Stimulated activated CD8-positive, alpha-beta memory T cell treated with anti-CD3 and anti-CD28 coated beads, Interleukin-7, amount 100 ng/mL, for 1 hour (primary cell): ENCODE results near the gene ZNF423.

ENCODE experiments used
- DNase-seq, 2 donors: peaks; one replicate each; pipeline ENCODE4 v3.0.0-alpha.2; 2020; ENCODE audit warnings: low read depth in 2 of 2

ZNF423 gene

DNA sequence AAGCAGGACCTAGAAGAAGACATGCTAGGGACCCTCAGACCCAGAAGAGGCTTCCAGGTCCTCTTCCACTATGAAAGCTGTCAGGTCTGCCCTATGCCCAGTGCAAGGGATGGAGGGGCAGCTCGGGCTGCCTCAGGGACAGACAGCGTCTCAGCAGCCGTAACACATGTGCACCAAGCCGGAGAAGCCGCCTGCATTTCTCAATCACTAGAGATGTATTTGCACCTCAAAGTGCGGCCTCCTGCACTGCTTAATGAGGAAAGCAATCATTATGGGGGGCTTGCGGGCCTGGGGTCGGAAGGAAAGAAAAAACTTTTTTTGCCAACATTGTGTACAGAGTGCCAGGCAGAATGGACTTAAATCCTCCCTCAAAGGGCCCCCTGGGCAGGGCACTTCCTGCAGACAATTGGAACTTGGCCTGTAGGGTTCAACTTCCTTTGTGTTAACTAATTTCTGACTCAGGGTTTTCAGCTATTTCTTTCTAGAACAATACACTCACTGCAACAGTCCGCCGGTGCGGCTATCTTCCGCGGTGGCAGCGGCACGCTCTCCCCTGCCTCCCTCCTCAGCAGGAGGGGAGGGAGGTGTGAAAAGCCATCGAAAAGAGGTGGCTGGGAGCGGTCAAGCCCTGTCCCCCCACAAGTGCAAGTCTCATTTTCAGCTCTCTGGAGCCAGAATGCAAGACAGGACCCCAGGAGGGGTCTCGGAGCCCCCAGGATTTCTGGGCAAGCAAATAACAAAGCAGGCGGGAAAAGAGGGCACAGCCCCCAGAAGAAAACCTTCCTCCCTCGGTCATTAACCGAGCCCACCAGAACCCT, 101.2 kb downstream of the ZNF423 start:
- DNase-seq, result no peak

GRCh38 chr16:49750341-49751000, 105.4 kb downstream of the ZNF423 start:
- DNase-seq, result no peak

- DNase-seq, result no peak
Observed at GRCh38 chr16:49749816-49750215, 106.1 kb downstream of the ZNF423 start.

DNA sequence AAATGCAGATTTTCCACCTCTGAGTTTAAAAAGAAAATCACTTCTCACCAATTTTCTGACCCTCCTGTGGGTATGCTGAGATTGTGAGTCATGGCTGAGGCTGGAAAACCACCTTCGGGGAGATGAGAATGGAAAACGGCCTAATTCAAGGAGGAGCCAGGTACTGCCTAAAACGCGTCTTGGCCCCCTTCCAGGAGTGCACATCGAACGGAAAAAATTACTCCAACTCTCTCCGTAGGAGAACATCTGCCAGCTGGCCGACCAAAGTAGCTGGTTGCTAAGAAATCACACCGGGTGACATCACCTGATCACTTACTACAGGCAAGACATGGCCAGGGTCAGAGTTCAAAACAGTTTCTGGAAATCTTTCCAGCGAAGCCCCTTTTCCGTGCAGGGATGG, 107.6 kb downstream of the ZNF423 start:
- DNase-seq, result no peak

- no peak for DNase-seq
Observed at GRCh38 chr16:49747654-49748053, 108.3 kb downstream of the ZNF423 start.

DNA sequence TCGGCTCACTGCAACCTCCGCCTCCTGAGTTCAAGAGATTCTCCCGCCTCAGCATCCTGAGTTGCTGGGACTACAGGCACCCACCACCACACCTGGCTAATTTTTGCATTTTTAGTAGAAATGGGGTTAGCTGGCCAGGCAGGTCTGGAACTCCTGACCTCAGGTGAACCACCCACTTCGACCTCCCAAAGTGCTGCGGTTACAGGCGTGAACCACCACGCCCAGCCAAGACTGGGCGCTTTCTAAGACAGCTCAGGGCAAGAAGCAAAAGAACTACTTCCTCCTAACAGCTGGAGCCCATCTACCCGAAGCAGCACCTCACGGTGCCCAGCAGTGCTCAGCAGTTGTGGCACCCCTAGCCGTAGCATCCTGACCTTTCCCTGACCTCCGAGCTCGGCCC, 109.4 kb downstream of the ZNF423 start:
- DNase-seq, result no peak

DNA sequence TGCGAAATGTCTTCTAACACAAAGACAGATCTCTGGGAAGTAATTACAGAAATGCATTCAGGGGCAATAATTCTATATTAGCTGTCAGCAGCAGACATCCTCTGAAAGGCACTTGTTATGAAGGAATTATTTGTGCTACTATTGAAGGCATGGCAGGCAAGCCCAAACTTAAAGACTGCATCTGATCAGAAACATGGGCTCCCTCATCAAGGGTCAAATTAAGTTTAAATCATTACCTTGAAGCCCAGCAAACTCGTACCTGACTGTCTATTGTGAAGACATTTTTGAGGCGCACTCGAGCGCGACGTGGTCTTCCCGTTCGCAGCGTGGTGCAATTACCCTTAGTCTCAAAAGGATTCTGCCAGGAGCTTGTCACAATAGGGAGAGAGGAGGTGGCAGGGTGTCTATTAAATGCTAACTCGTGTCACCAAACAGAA, 110.6 kb downstream of the ZNF423 start:
- DNase-seq, result no peak

DNA sequence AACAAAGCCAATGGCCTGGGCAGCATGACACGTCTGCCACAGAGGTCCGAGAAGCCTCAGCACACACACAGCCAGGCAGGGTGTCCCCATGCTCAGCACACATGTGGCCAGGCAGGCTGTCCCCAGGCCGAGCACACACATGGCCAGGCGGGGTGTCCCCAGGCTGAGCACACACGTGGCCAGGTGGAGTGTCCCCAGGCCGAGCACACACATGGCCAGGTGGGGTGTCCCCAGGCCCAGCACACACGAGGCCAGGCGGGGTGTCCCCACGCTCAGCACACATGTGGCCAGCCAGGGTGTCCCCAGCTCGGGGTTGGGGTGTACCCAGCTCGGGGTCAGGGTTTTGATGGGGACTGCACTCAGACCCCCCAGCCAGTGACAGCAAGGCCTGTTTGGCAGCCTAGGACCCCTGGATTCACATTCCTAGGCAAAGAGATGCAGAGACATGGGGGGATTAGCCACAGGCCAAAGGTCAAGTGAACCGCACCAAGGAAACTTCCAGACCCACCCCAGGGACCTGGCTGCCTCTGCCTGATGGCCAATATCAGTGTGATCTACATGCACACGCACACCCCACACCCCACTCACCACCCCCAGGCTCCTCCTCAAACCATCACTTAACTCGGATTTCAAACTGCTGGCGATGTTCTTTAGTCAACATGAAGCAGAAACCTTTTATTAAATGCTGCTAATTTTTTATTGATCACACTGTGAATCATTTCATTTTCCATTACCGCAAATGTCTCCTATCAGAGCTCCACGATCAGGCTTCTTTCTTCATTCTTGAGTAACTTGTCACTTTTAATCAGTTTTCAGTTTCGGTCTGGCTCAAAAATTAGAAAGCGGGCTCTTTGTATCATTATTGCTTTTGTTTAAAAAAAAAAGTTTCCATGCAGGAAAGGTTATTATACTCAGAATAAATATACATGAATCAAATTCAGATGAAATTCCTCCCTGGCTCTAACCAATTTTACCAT, 111.4 kb downstream of the ZNF423 start:
- no peak for DNase-seq

DNA sequence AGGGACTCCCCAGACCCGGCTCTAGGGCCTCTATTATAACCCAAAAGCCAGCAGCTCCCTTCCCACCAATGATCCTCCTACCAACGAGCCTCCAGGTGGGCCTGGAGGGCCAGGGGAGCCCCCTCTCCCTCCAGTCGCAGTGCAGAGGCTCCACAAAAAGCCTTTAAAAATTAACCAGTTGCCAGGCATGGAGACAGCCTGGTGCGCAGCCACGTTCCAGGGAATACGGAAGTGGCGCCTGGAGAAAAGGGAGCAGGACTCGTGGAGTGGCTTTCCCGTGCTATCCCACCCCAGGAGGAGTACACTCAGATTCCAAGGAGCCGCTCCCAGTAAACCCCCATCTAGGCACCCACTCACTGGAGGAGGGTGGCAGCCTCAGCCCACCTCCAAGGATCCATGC, 112.3 kb downstream of the ZNF423 start:
- no peak for DNase-seq

- no peak for DNase-seq
Observed at GRCh38 chr16:49743203-49743464, 112.8 kb downstream of the ZNF423 start.

GRCh38 chr16:49742428-49743202, 113.3 kb downstream of the ZNF423 start:
- no peak for DNase-seq

DNA sequence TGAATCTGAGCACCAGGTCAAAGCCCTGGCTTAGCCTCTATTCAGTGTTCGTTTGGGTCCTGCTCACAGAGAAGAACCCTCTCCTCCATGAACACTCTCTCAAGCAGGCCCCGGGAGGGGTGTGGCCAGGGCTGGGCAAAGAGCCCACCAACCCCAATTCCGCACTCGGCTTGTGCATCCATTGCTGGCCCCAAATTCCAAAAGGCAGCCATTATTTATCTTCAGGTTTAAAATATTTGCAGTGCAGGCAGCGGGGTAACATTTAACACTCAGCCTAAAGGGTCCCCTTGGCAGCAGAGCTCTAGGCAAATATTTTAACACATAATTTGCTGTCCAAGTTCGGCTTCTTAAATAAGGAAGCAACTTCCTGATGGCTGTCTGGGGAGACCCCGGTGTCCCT, 115.7 kb downstream of the ZNF423 start:
- DNase-seq, result no peak

- no peak for DNase-seq
Observed at GRCh38 chr16:49739381-49739780, 116.5 kb downstream of the ZNF423 start.

GRCh38 chr16:49738832-49739231, 117.1 kb downstream of the ZNF423 start:
- DNase-seq, result no peak

DNA sequence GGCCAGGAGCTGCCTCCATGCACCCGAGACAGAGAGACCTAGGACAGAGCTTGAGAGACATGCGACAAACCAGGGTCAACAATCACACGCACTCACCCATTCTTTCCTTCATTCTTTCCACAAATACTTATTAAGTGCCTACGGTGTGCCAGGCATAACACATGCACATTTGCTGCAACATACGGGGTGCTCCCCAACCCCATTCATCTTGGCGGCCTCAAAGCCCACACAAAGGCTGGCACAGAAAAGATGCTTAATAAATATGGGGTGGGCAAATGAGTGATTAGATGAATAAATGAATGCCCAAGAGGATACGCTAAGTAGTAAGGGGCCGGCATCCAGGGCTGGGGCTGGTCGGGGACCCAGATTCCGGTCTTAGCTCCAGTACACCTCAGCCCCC, 117.9 kb downstream of the ZNF423 start:
- DNase-seq, result no peak

DNA sequence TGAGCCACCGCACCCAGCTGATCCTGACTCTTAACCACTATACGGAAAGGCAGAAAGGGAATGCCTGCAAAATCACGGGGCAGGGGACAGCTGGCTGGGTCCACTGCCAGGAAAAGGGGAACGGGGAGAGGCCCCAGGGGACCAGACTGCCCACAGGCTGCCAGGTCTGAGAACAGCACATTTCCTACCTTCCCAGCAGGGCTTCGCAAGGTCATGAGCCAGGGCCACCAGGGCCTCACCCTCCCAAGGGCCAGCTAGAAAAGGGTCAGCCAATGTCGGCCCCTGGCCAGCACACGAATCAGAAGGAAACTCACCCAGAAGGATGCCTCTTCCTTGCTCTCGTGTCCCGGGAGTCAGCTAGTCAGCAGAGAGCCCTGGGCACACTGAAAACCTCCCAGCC, 118.4 kb downstream of the ZNF423 start:
- no peak for DNase-seq

- no peak for DNase-seq
Observed at GRCh38 chr16:49734331-49734730, 121.6 kb downstream of the ZNF423 start.

GRCh38 chr16:49733313-49734009, 122.5 kb downstream of the ZNF423 start:
- DNase-seq, result no peak

- no peak for DNase-seq
Observed at GRCh38 chr16:49731911-49732310, 124.0 kb downstream of the ZNF423 start.

GRCh38 chr16:49730772-49731171, 125.1 kb downstream of the ZNF423 start:
- DNase-seq, result no peak

DNA sequence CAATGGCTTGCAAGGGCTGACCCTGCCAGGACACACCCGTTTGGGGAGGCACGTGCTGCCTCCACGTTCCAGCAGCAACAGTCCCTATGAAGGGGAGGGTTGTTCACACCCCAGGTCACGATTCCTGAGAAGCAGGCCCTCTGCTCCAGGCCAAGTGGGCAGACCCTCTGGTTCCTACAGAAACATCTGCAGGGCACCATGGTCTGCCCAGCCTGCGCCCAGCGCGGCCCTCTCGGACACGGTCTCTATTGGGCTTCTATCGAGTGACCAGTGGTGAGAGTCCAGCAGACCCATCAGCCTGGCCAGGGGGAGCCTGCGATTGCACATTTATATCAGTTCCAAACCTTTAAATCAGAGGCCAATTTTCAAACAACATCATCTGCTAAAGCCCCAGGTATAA, 128.3 kb downstream of the ZNF423 start:
- DNase-seq, result no peak
